Sigmoid colon (tissue), 7 donors: Measurements from ENCODE around the gene LHX2. TPM values are rescaled to one million over a fixed set of nuclear protein-coding genes. Genes with fewer than 3 reads are reported as not detected.

Experiments used
- DNase-seq: peaks from one replicate; pipeline ENCODE4 v3.0.0-alpha.2; 2019
- H3K27ac ChIP-seq, 4 donors: fragments of 200-600 bp; sonication (generic); one replicate each; pipeline ENCODE4 v1.5.1; 2016 to 2019; ENCODE audit warnings: mild to moderate bottlenecking in 1 of 4
- H3K27me3 ChIP-seq, 3 donors: fragments of 200-600 bp; sonication (generic); one replicate each; pipeline ENCODE4 v1.5.1; 2019; ENCODE audit warnings: mild to moderate bottlenecking in 1 of 3
- H3K36me3 ChIP-seq, 4 donors: fragments of 200-600 bp; sonication (generic); one replicate each; pipeline ENCODE4 v1.5.1; 2016 to 2019
- H3K4me1 ChIP-seq, 4 donors: fragments of 200-600 bp; sonication (generic); one replicate each; pipeline ENCODE4 v1.5.1; 2017 to 2019
- H3K4me3 ChIP-seq, 4 donors: fragments of 200-600 bp; sonication (generic); one replicate each; pipeline ENCODE4 v1.5.1; 2017 to 2019; ENCODE audit warnings: mild to moderate bottlenecking in 2 of 4, moderate library complexity in 1 of 4
- H3K9me3 ChIP-seq, 4 donors: fragments of 200-600 bp in 3 of 4; sonication (generic) in 3 of 4; one replicate each; pipeline versions ENCODE4 v1.5.1 to v1.6.1; 2013 to 2019
- EP300 ChIP-seq, 4 donors: sonication (generic); formaldehyde crosslinking; IDR thresholded peaks; one replicate each; pipeline ENCODE4 v1.6.1; 2017; ENCODE audit warnings: antibody characterized with exemption in 4 of 4
- POLR2A ChIP-seq, 2 donors: fragments of 450-650 bp; IDR thresholded peaks; one replicate each; pipeline ENCODE4 v1.6.1; 2016; ENCODE audit warnings: antibody characterized with exemption in 2 of 2, mild to moderate bottlenecking in 2 of 2, moderate library complexity in 2 of 2
- POLR2AphosphoS5 ChIP-seq, 4 donors: sonication (generic); formaldehyde crosslinking; IDR thresholded peaks; one replicate each; pipeline ENCODE4 v1.6.1; 2017; ENCODE audit warnings: antibody characterized with exemption in 4 of 4
- WGBS, 2 donors: extraction: QIAGEN DNeasy Blood & Tissue Kit; methylation state at CpG; one replicate each; pipeline ENCODE4 v1.1.7; 2013; 5-methylcytosine and 5-hydroxymethylcytosine counted together
- intact Hi-C: fragments of 100-400 bp; cut with DNase I; formaldehyde crosslinking; loops from one replicate; pipeline ENCODE4 v1.15.1; 2023
- polyA plus RNA-seq, 3 donors: library from polyadenylated mRNA; stranded (reverse); fragments of 200-250 nt; gene quantifications; one replicate each; pipeline ENCODE4 v1.2.3, GENCODE V29; 2013
- total RNA-seq, 4 donors: library from RNA; depleted of rRNA; stranded (reverse); fragments of >200 nt; gene quantifications; one replicate each; pipeline ENCODE4 v1.1.0, GENCODE V29; 2016
- TF ChIP-seq, protein P1 (sequence below), 4 experiments: fragments of 450-650 bp in 3 of 4; fragments of 200-600 bp in 1 of 4; IDR thresholded peaks; one replicate each; pipeline ENCODE4 v1.5.1; 2016 to 2019; ENCODE audit warnings: antibody characterized with exemption in 4 of 4, mild to moderate bottlenecking in 3 of 4, moderate library complexity in 2 of 4
- donor health status: healthy with polysubstance abuse.
- donor health status: Bipolar disorder and iron deficiency.
- donor health status: healthy.

Gene LHX2
- total and polyA plus RNA-seq, 7 donors: 3.3 TPM; not detected in 6

- TF ChIP-seq EP300 (IDR thresholded peaks at IDR 0.05) (no peak), POLR2A (IDR thresholded peaks at IDR 0.05) (no peak), POLR2AphosphoS5 (IDR thresholded peaks at IDR 0.05) (no peak)
- H3K27ac ChIP-seq: no peak overlapping the region
- intact Hi-C loops: no loop called here
- no peaks in the 10 kb centered on the region for H3K36me3 ChIP-seq
- DNase-seq: peak; percentile 27
- peaks cover 0 to 16% (median 13%) of the 10 kb centered on the region in 4 donors for H3K4me1 ChIP-seq
- H3K4me3 ChIP-seq: no peak overlapping the region
- no peaks in the 10 kb centered on the region for H3K9me3 ChIP-seq
- H3K27me3 ChIP-seq: peaks cover 12 to 94% (median 64%) of the 10 kb centered on the region in 3 donors
- WGBS, 2 donors: 60 to 65% methylated on average over 6 of the region's 6 CpGs
These were observed 26.2 kb downstream of the LHX2 start for GRCh38 chr9:124037790-124038189.

DNA sequence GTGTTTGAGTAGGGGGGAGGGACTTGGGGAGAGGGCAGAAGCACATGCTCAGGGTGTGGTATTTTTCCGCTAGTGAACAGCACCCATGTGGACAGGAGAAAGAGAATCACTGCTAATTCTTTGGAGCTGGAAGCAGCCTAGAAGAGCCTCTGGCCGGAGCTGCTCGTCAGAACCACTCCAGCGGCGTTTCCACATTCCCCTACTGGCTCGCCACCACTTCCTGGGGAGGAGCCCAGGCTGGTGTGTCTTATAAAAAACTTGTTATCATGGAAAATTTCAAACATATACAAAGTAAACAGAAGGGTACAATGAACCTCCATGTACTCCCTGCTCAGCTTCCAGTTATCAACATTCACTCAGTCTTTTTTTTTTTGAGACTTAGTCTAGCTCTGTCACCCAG is 26.7 kb downstream of the LHX2 start:
- DNase-seq: peak; percentile 26
- H3K4me3 ChIP-seq: no peak overlapping the region
- H3K27ac ChIP-seq: no peak overlapping the region
- intact Hi-C loops: no loop called here
- H3K9me3 ChIP-seq: no peaks in the 10 kb centered on the region
- H3K27me3 ChIP-seq: peaks cover 12 to 95% (median 64%) of the 10 kb centered on the region in 3 donors
- H3K4me1 ChIP-seq: peaks cover 0 to 16% (median 13%) of the 10 kb centered on the region in 4 donors
- WGBS, 2 donors: 4 to 15% methylated on average over 6 of the region's 6 CpGs
- TF ChIP-seq EP300 (IDR thresholded peaks at IDR 0.05) (no peak), POLR2A (IDR thresholded peaks at IDR 0.05) (no peak)
- TF ChIP-seq, protein P1, sequence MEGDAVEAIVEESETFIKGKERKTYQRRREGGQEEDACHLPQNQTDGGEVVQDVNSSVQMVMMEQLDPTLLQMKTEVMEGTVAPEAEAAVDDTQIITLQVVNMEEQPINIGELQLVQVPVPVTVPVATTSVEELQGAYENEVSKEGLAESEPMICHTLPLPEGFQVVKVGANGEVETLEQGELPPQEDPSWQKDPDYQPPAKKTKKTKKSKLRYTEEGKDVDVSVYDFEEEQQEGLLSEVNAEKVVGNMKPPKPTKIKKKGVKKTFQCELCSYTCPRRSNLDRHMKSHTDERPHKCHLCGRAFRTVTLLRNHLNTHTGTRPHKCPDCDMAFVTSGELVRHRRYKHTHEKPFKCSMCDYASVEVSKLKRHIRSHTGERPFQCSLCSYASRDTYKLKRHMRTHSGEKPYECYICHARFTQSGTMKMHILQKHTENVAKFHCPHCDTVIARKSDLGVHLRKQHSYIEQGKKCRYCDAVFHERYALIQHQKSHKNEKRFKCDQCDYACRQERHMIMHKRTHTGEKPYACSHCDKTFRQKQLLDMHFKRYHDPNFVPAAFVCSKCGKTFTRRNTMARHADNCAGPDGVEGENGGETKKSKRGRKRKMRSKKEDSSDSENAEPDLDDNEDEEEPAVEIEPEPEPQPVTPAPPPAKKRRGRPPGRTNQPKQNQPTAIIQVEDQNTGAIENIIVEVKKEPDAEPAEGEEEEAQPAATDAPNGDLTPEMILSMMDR (IDR thresholded peaks at IDR 0.05): no peak
- no peaks in the 10 kb centered on the region for H3K36me3 ChIP-seq

- H3K4me3 ChIP-seq: no peak overlapping the region
- peaks cover 6 to 91% (median 64%) of the 10 kb centered on the region in 3 donors for H3K27me3 ChIP-seq
- H3K9me3 ChIP-seq: no peaks in the 10 kb centered on the region
- WGBS, 2 donors: 74 to 78% methylated on average over 9 of the region's 9 CpGs
- intact Hi-C loops: no loop called here
- no peaks in the 10 kb centered on the region for H3K36me3 ChIP-seq
- peaks cover 0 to 16% (median 13%) of the 10 kb centered on the region in 4 donors for H3K4me1 ChIP-seq
- H3K27ac ChIP-seq: no peak overlapping the region
- DNase-seq: peak; percentile 38
- TF ChIP-seq, protein P1 (IDR thresholded peaks at IDR 0.05): no peak
- TF ChIP-seq POLR2AphosphoS5 (IDR thresholded peaks at IDR 0.05) (no peak), POLR2A (IDR thresholded peaks at IDR 0.05) (no peak), EP300 (IDR thresholded peaks at IDR 0.05) (no peak)
These were observed 27.4 kb downstream of the LHX2 start for GRCh38 chr9:124038790-124039633.

GRCh38 chr9:124040186-124040931 is 28.8 kb downstream of the LHX2 start:
- Histone ChIP-seq H3K9me3 (no peaks in the 10 kb centered on the region), H3K36me3 (no peaks in the 10 kb centered on the region), H3K27me3 (peaks cover 4 to 95% (median 72%) of the 10 kb centered on the region in 3 donors), H3K27ac (no peak overlapping the region), H3K4me1 (peaks cover 0 to 22% (median 19%) of the 10 kb centered on the region in 4 donors), H3K4me3 (peak overlapping the region in 3 of 4 donors; percentile 26 to 52 (median 50))
- peak; percentile 45 for DNase-seq
- TF ChIP-seq EP300 (IDR thresholded peaks at IDR 0.05) (no peak), POLR2A (IDR thresholded peaks at IDR 0.05) (no peak), POLR2AphosphoS5 (IDR thresholded peaks at IDR 0.05) (no peak)
- TF ChIP-seq, protein P1 (IDR thresholded peaks at IDR 0.05): no peak
- intact Hi-C loops: loop anchor here (2.0 to 5.0 kb wide), 3 partner anchors 316 to 638 kb away; no protein-coding TSS in a partner anchor
- WGBS, 2 donors: 33 to 40% methylated on average over 21 of the region's 21 CpGs
